DOHH2 (cell line): Measurements from ENCODE around the gene DOK6.

Source experiments
- H3F3A ChIP-seq: fragments of 200-600 bp; sonication (generic), shearing (Covaris generic); 2 replicates; pipeline ENCODE4 v1.6.0; 2016; ENCODE audit warnings: antibody characterized with exemption, mild to moderate bottlenecking; ENCODE audit not compliant: control insufficient read depth, insufficient read depth
- H3K27ac ChIP-seq: fragments of 200-600 bp; sonication (generic); 2 replicates; pipeline ENCODE4 v1.5.1; 2014; ENCODE audit warnings: low read depth, mild to moderate bottlenecking, low read length, moderate library complexity
- H3K27me3 ChIP-seq: fragments of 200-600 bp; sonication (generic); 2 replicates; pipeline ENCODE4 v1.6.1; 2014; ENCODE audit warnings: mild to moderate bottlenecking, low read length, mixed read lengths; ENCODE audit not compliant: control insufficient read depth
- H3K36me3 ChIP-seq: fragments of 200-600 bp; sonication (generic); 2 replicates; pipeline ENCODE4 v1.6.1; 2014; ENCODE audit warnings: mild to moderate bottlenecking, low read length, moderate library complexity, mixed read lengths; ENCODE audit not compliant: control insufficient read depth
- H3K4me1 ChIP-seq: fragments of 200-600 bp; sonication (generic); 2 replicates; pipeline ENCODE4 v1.6.1; 2014; ENCODE audit warnings: mild to moderate bottlenecking, low read length, mixed read lengths; ENCODE audit not compliant: control insufficient read depth
- H3K4me2 ChIP-seq: fragments of 200-600 bp; sonication (generic); 2 replicates; pipeline ENCODE4 v1.6.0; 2014; ENCODE audit warnings: mild to moderate bottlenecking, low read length, moderate library complexity
- H3K4me3 ChIP-seq: fragments of 200-600 bp; sonication (generic); 2 replicates; pipeline ENCODE4 v1.5.1; 2014; ENCODE audit warnings: mild to moderate bottlenecking, low read length, mixed read lengths
- H3K79me2 ChIP-seq: fragments of 200-600 bp; sonication (generic); 2 replicates; pipeline ENCODE4 v1.6.1; 2014; ENCODE audit warnings: mild to moderate bottlenecking, low read length, mixed read lengths; ENCODE audit not compliant: control insufficient read depth
- H3K9me2 ChIP-seq: fragments of 200-600 bp; sonication (generic); replicated peaks from 2 replicates; pipeline ENCODE4 v1.6.1; 2014; ENCODE audit warnings: mild to moderate bottlenecking, low read length, mixed read lengths; ENCODE audit not compliant: control insufficient read depth
- H3K9me3 ChIP-seq: fragments of 200-600 bp; sonication (generic); 2 replicates; pipeline ENCODE4 v1.6.1; 2014; ENCODE audit warnings: antibody characterized with exemption, low read length, mixed read lengths; ENCODE audit not compliant: control insufficient read depth, insufficient read depth
- H4K20me1 ChIP-seq: fragments of 200-600 bp; sonication (generic); 2 replicates; pipeline ENCODE4 v1.6.0; 2014; ENCODE audit warnings: low read depth, mild to moderate bottlenecking, antibody characterized with exemption, low read length, moderate library complexity; ENCODE audit not compliant: control insufficient read depth, insufficient read depth
- CTCF ChIP-seq: fragments of 200-600 bp; sonication (generic); IDR thresholded peaks from one replicate; pipeline ENCODE4 v1.5.1; 2014; ENCODE audit warnings: antibody characterized with exemption, mild to moderate bottlenecking, low read depth, low read length; ENCODE audit not compliant: poor library complexity, severe bottlenecking
- EZH2phosphoT487 ChIP-seq: fragments of 200-600 bp; sonication (generic); IDR thresholded peaks from 2 replicates; pipeline ENCODE4 v1.6.1; 2017; ENCODE audit warnings: borderline replicate concordance, mild to moderate bottlenecking, antibody characterized with exemption, low read length, moderate library complexity, mixed read lengths

Gene DOK6

DNA sequence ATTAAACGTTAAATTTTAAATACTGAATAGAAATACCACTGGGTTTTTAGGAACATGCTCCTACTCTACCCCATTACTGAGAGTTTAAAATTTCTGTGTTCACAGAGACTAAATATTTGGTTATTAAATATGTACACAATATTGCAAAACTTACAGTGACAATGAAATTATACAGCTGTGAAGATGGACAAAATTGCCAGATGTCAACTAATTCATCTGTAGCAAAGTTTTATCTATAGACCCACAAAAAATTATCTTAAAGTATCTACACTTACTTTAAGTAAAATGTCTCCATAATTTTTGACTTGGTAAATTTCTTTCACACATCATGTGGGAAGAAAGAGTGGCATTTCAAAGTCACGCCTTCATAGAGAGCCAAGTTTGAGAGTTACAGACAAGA is 333.8 kb downstream of the DOK6 start:
- no peak for TF ChIP-seq EZH2phosphoT487
- TF ChIP-seq CTCF = no peak

DNA sequence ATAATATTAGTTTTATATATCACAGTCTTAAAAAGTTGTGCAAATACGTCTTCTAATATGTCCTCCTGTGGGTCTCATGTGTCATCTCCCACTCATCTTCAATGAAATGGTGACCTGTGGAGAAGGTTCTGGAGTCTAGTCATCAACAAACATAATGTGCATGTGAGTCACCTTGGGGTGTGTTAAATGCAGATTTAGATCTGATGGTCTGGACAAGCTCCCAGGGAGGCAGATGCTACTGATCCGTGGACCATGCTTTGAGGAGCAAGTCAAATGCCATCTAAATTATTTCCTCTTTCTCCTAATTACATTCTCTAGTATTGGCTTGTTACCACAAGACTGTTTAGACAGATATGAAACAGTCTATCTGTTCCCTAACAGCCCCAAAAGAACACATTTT is 336.0 kb downstream of the DOK6 start:
- Histone ChIP-seq H3K4me2 (no peak overlapping the region), H3K27me3 (no peaks in the 10 kb centered on the region), H3K27ac (no peak overlapping the region), H3F3A (no peaks in the 10 kb centered on the region), H3K9me2 (no peaks in the 10 kb centered on the region), H3K79me2 (no peaks in the 10 kb centered on the region), H3K9me3 (no peaks in the 10 kb centered on the region), H3K36me3 (no peaks in the 10 kb centered on the region), H3K4me1 (no peaks in the 10 kb centered on the region), H3K4me3 (no peak overlapping the region), H4K20me1 (no peaks in the 10 kb centered on the region)
- no peak for TF ChIP-seq EZH2phosphoT487
- no peak for TF ChIP-seq CTCF

More for the DNA sequence above, 333.8 kb downstream of the DOK6 start:
- Histone ChIP-seq H3K9me2 (no peaks in the 10 kb centered on the region), H3F3A (no peaks in the 10 kb centered on the region), H4K20me1 (no peaks in the 10 kb centered on the region), H3K4me3 (no peak overlapping the region), H3K9me3 (no peaks in the 10 kb centered on the region), H3K4me2 (no peak overlapping the region), H3K4me1 (no peaks in the 10 kb centered on the region), H3K36me3 (no peaks in the 10 kb centered on the region), H3K27me3 (no peaks in the 10 kb centered on the region), H3K79me2 (no peaks in the 10 kb centered on the region), H3K27ac (no peak overlapping the region)

- Histone ChIP-seq H3F3A (no peaks in the 10 kb centered on the region), H4K20me1 (no peaks in the 10 kb centered on the region), H3K4me2 (no peak overlapping the region), H3K79me2 (no peaks in the 10 kb centered on the region), H3K9me2 (no peaks in the 10 kb centered on the region), H3K27me3 (no peaks in the 10 kb centered on the region), H3K9me3 (no peaks in the 10 kb centered on the region), H3K36me3 (no peaks in the 10 kb centered on the region), H3K27ac (no peak overlapping the region), H3K4me1 (no peaks in the 10 kb centered on the region), H3K4me3 (no peak overlapping the region)
- TF ChIP-seq CTCF (no peak), EZH2phosphoT487 (no peak)
Observed at GRCh38 chr18:69737851-69738250, 337.2 kb downstream of the DOK6 start.

DNA sequence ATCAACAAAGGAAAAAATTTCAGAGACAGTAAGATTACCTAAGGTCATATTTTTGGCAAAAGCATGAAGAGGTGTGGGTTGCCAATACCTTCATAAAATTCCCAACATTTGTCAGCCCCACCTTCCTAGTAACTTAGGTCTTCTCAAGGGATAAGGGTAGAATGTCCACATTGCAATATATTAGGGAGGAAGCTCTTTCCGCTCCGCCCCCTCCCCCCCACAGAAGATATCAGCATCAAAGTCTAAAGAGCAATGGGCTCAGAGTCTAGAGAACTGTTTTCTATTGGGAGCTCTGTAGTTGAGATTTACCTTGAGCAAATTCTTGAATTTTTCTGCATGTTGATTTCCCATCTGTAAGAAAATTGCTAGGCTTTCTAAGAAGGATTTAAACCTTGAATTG is 346.7 kb downstream of the DOK6 start:
- H3K9me3 ChIP-seq = no peaks in the 10 kb centered on the region
- H3K9me2 ChIP-seq = no peaks in the 10 kb centered on the region
- H3F3A ChIP-seq = no peaks in the 10 kb centered on the region
- no peak overlapping the region for H3K4me3 ChIP-seq
- no peaks in the 10 kb centered on the region for H3K79me2 ChIP-seq
- TF ChIP-seq CTCF (no peak), EZH2phosphoT487 (no peak)
- no peaks in the 10 kb centered on the region for H3K36me3 ChIP-seq
- H3K4me2 ChIP-seq = no peak overlapping the region
- peaks cover 4% of the 10 kb centered on the region; the same call in 1 of the 2 replicates for H3K4me1 ChIP-seq
- no peak overlapping the region for H3K27ac ChIP-seq
- no peaks in the 10 kb centered on the region for H3K27me3 ChIP-seq
- no peaks in the 10 kb centered on the region for H4K20me1 ChIP-seq
